GM12878 (cell line): ENCODE data around the gene IGLL5. TPM values are rescaled to one million over a fixed set of nuclear protein-coding genes. Genes with fewer than 3 reads are reported as not detected.

Source experiments
- ATAC-seq: fragments of 200-7000 bp; cut with Tn5 transposase; 3 replicates; pipeline ENCODE4 v1.9.1; 2020; ENCODE audit warnings: mild to moderate bottlenecking, moderate library complexity
- BruUV-seq: library from RNA; stranded (reverse); fragments of 400-500 nt; replicated peaks from 2 replicates; lab custom pipeline; 2021; lab: Mats Ljungman, UMichigan
- CTCF ChIA-PET: fragments of 300-600 bp; sonication (Branson Sonifier 250); formaldehyde crosslinking; extraction: SDS; loops from one replicate; lab custom pipeline; 2021; ENCODE audit warnings: inconsistent platforms; lab: Yijun Ruan, JAX
- POLR2A ChIA-PET: fragments of 350-600 bp; formaldehyde crosslinking; extraction: SDS; loops from one replicate; lab custom pipeline; 2021; ENCODE audit warnings: inconsistent platforms; lab: Charles Lee
- RAD21 ChIA-PET: fragments of 300-600 bp; sonication (Branson Sonifier 250); formaldehyde crosslinking; loops from one replicate; lab custom pipeline; 2023; ENCODE audit warnings: antibody characterized with exemption; ENCODE audit not compliant: unreplicated experiment; lab: Charles Lee
- SMC1A ChIA-PET: fragments of 300-600 bp; sonication (Branson Sonifier 250); formaldehyde crosslinking; loops from one replicate; lab custom pipeline; 2023; ENCODE audit not compliant: unreplicated experiment, uncharacterized antibody; lab: Charles Lee
- DNase-seq: peaks from one replicate; pipeline ENCODE4 v3.0.0-alpha.2; 2011; ENCODE audit warnings: low read depth, low spot score
- FAIRE-seq: peaks from 3 replicates; lab custom pipeline; 2011; peaks lifted over from hg19 to GRCh38; lab: Jason Lieb, UNC
- H2AFZ ChIP-seq: 2 replicates; pipeline ENCODE4 v1.6.0; 2011; ENCODE audit warnings: low read depth, low read length, control low read depth; ENCODE audit not compliant: control insufficient read depth
- H3K27ac ChIP-seq: 2 replicates; pipeline ENCODE4 v1.5.1; 2011; ENCODE audit warnings: control low read depth; ENCODE audit not compliant: control insufficient read depth, insufficient read depth
- H3K27me3 ChIP-seq, 2 experiments: replicated peaks in 1 of 2; 2 replicates each; pipeline versions ENCODE4 v1.6.0 to v1.6.1; 2011; ENCODE audit warnings: low read length in 1 of 2; ENCODE audit not compliant: control insufficient read depth in 2 of 2, insufficient read depth in 2 of 2
- H3K36me3 ChIP-seq, 2 experiments: 2 replicates each; pipeline ENCODE4 v1.5.1; 2011; ENCODE audit warnings: low read length in 1 of 2; ENCODE audit not compliant: control insufficient read depth in 2 of 2, insufficient read depth in 2 of 2
- H3K4me1 ChIP-seq: 2 replicates; pipeline ENCODE4 v1.6.1; 2011; ENCODE audit warnings: mild to moderate bottlenecking, low read length, moderate library complexity, mixed read lengths; ENCODE audit not compliant: control insufficient read depth, insufficient read depth
- H3K4me2 ChIP-seq: 2 replicates; pipeline ENCODE4 v1.6.0; 2011; ENCODE audit warnings: control low read depth; ENCODE audit not compliant: control insufficient read depth, insufficient read depth
- H3K4me3 ChIP-seq: fragments of 200-600 bp; sonication (generic); 2 replicates; pipeline ENCODE4 v1.5.1; 2016
- H3K79me2 ChIP-seq: 2 replicates; pipeline ENCODE4 v1.6.0; 2011; ENCODE audit warnings: low read length; ENCODE audit not compliant: control insufficient read depth, insufficient read depth
- H3K9ac ChIP-seq: 2 replicates; pipeline ENCODE4 v1.8.0; 2011; ENCODE audit warnings: low read length, control low read depth, mixed read lengths; ENCODE audit not compliant: control insufficient read depth, insufficient read depth
- H3K9me3 ChIP-seq: replicated peaks from 3 replicates; pipeline ENCODE4 v1.5.1; 2011; ENCODE audit warnings: mild to moderate bottlenecking, low read length; ENCODE audit not compliant: control insufficient read depth, insufficient read depth
- H4K20me1 ChIP-seq: 2 replicates; pipeline ENCODE4 v1.6.0; 2011; ENCODE audit not compliant: control insufficient read depth, insufficient read depth
- ATF2 ChIP-seq: IDR thresholded peaks from 2 replicates; pipeline ENCODE4 v1.6.1; 2012; ENCODE audit warnings: low read length, inconsistent platforms
- ATF3 ChIP-seq: IDR thresholded peaks from 2 replicates; pipeline ENCODE4 v1.6.1; 2011; ENCODE audit warnings: low read depth, mild to moderate bottlenecking, low read length, moderate library complexity, borderline replicate concordance; ENCODE audit errors: extremely low read depth
- DPF2 ChIP-seq: fragments of 450-650 bp; IDR thresholded peaks from 2 replicates; pipeline ENCODE4 v1.6.1; 2017; ENCODE audit warnings: mild to moderate bottlenecking
- IKZF2 ChIP-seq, 2 experiments: fragments of 450-650 bp; IDR thresholded peaks; 2 replicates each; pipeline ENCODE4 v1.6.1; 2017; ENCODE audit warnings: mild to moderate bottlenecking in 2 of 2, moderate library complexity in 2 of 2
- JUNB ChIP-seq: IDR thresholded peaks from 2 replicates; pipeline ENCODE4 v1.6.1; 2016; ENCODE audit warnings: antibody characterized with exemption, mild to moderate bottlenecking
- JUND ChIP-seq: IDR thresholded peaks from 2 replicates; pipeline ENCODE4 v1.6.1; 2012; ENCODE audit warnings: low read depth, mild to moderate bottlenecking, low read length, improper control_type of control experiment, moderate library complexity
- MYB ChIP-seq: fragments of 150-350 bp; IDR thresholded peaks from 2 replicates; pipeline ENCODE4 v1.6.1; 2014; ENCODE audit warnings: mild to moderate bottlenecking, low read depth, low read length, borderline replicate concordance
- NBN ChIP-seq: fragments of 450-650 bp; IDR thresholded peaks from 2 replicates; pipeline ENCODE4 v1.6.1; 2016
- NR2F1 ChIP-seq: fragments of 450-650 bp; conservative IDR thresholded peaks from 2 replicates; pipeline ENCODE4 v1.6.1; 2017; ENCODE audit warnings: mild to moderate bottlenecking
- NRF1 ChIP-seq: conservative IDR thresholded peaks from 2 replicates; pipeline ENCODE4 v1.6.1; 2011; ENCODE audit warnings: mild to moderate bottlenecking, low read depth, low read length, improper control_type of control experiment
- POLR2A ChIP-seq: IDR thresholded peaks from 2 replicates; pipeline ENCODE4 v1.6.1; 2011; ENCODE audit warnings: low read depth, mild to moderate bottlenecking, low read length
- POLR2AphosphoS2 ChIP-seq: IDR thresholded peaks from 2 replicates; pipeline ENCODE4 v1.6.1; 2011; ENCODE audit warnings: low read depth, mild to moderate bottlenecking, low read length, improper control_type of control experiment, moderate library complexity
- RELA ChIP-seq: fragments of 450-650 bp; IDR thresholded peaks from 2 replicates; pipeline ENCODE4 v1.8.0; 2014; ENCODE audit warnings: borderline replicate concordance; ENCODE audit not compliant: partially characterized antibody
- RELB ChIP-seq: fragments of 450-650 bp; IDR thresholded peaks from 2 replicates; pipeline ENCODE4 v1.6.1; 2017; ENCODE audit warnings: low read depth, mild to moderate bottlenecking, moderate library complexity
- SMAD5 ChIP-seq: IDR thresholded peaks from 2 replicates; pipeline ENCODE4 v1.6.1; 2016; ENCODE audit warnings: antibody characterized with exemption, low read depth
- SREBF2 ChIP-seq: IDR thresholded peaks from 2 replicates; pipeline ENCODE4 v1.6.1; 2012; ENCODE audit warnings: mild to moderate bottlenecking, low read length
- STAT3 ChIP-seq: IDR thresholded peaks from 2 replicates; pipeline ENCODE4 v1.6.1; 2011; ENCODE audit warnings: low read depth, low read length, improper control_type of control experiment
- SUZ12 ChIP-seq: fragments of 200-600 bp; sonication (generic); IDR thresholded peaks from one replicate; pipeline ENCODE4 v1.6.1; 2018; ENCODE audit warnings: antibody characterized with exemption, mild to moderate bottlenecking; ENCODE audit not compliant: unreplicated experiment
- TCF12 ChIP-seq: IDR thresholded peaks from 2 replicates; pipeline ENCODE4 v1.6.1; 2011; ENCODE audit warnings: low read depth, mild to moderate bottlenecking, low read length
- WGBS: methylation state at CpG from one replicate; pipeline ENCODE4 v1.1.6; 2016; ENCODE audit warnings: low lambda C conversion rate; ENCODE audit not compliant: insufficient replicate concordance, insufficient coverage; ENCODE audit errors: missing lambda C conversion rate; 5-methylcytosine and 5-hydroxymethylcytosine counted together
- in situ Hi-C: fragments of 300-500 bp; cut with MboI; formaldehyde crosslinking; loops from 9 replicates; pipeline ENCODE4 v1.14.3; 2018; ENCODE audit warnings: mixed read lengths
- intact Hi-C: fragments of 100-400 bp; cut with micrococcal nuclease; formaldehyde crosslinking; loops from one replicate; pipeline ENCODE4 v1.14.2; 2022; ENCODE audit not compliant: unreplicated experiment
- polyA plus RNA-seq, 11 experiments: library from polyadenylated mRNA; depleted of rRNA in 4 of 11; unstranded in 6 of 11; stranded (reverse) in 5 of 11; fragments of >200 nt; fragmentation: Nextera tagmentation in 4 of 11; fragmentation: Illumina TruSeq in 1 of 11; extraction: Ambion mirVana in 4 of 11; extraction: Trizol in 1 of 11; gene quantifications; 1 replicate in 1 of 11; 2 replicates in 10 of 11; pipeline versions ENCODE4 v1.2.1 to v1.2.3, GENCODE V29; 2011 to 2016; ENCODE audit warnings: inconsistent platforms in 2 of 11, missing spikeins in 2 of 11, low read depth in 1 of 11
- total RNA-seq, 4 experiments: library from RNA; depleted of rRNA in 3 of 4; stranded (reverse); fragments of >200 nt in 3 of 4; fragmentation: Illumina TruSeq in 1 of 4; extraction: Trizol in 1 of 4; gene quantifications; 2 replicates each; pipeline versions ENCODE4 v1.2.1 to v1.2.3, GENCODE V29; 2013 to 2021
- TF ChIP-seq, protein P1 (sequence below): fragments of 450-650 bp; IDR thresholded peaks from 2 replicates; pipeline ENCODE4 v1.6.1; 2016; ENCODE audit warnings: mild to moderate bottlenecking

The IGLL5 gene
- total and polyA plus RNA-seq, 10 of the 15 experiments (the other 5 are each of a cell fraction or from before 2014, with no cell fraction given) = not detected

GRCh38 chr22:22928666-22929380 lies 41.2 kb downstream of the IGLL5 start:
- BruUV-seq = TSS peak; percentile 88
- no peaks in the 10 kb centered on the region for H3K27me3 ChIP-seq
- H3K9me3 ChIP-seq = no peaks in the 10 kb centered on the region
- H3K4me2 ChIP-seq = peak overlapping the region; percentile 94
- ChIA-PET RAD21 (interaction anchor here (0.6 to 8.6 kb wide), 20 partner anchors 8 to 887 kb away, joined by 3 to 145 read pairs (median 4); no protein-coding TSS in a partner anchor), CTCF (interaction anchor here (0.5 to 21.7 kb wide), 15 partner anchors 9 to 829 kb away, joined by 3 to 551 read pairs (median 4); no protein-coding TSS in a partner anchor), SMC1A (interaction anchor here (0.8 to 6.8 kb wide), 16 partner anchors 11 to 772 kb away, joined by 3 to 61 read pairs (median 8); no protein-coding TSS in a partner anchor), POLR2A (interaction anchor here (0.8 to 10.1 kb wide), 13 partner anchors 8 to 885 kb away, joined by 4 to 153 read pairs (median 5); no protein-coding TSS in a partner anchor)
- in situ Hi-C loops (no loop called here), intact Hi-C loops (loop anchor here (1.0 kb wide), 1 partner anchor 27 kb away; no protein-coding TSS in a partner anchor)
- DNase-seq (peak; percentile 99), ATAC-seq (peak; percentile 87), FAIRE-seq (peak; percentile 59)
- H3K27ac ChIP-seq = peak overlapping the region; percentile 99
- no peak overlapping the region for H2AFZ ChIP-seq
- peaks cover 39% of the 10 kb centered on the region for H3K79me2 ChIP-seq
- H3K4me3 ChIP-seq = peak overlapping the region; percentile 14; the same call in 1 of the 2 replicates
- no peaks in the 10 kb centered on the region for H3K36me3 ChIP-seq
- 9% methylated on average over 11 of the region's 11 CpGs for WGBS
- H3K9ac ChIP-seq = peak overlapping the region; percentile 85
- H4K20me1 ChIP-seq = no peaks in the 10 kb centered on the region
- H3K4me1 ChIP-seq = peaks cover 81% of the 10 kb centered on the region
- TF ChIP-seq IKZF2 (IDR thresholded peaks at IDR 0.05) (peak; percentile 96 to 98), SREBF2 (no peak), NBN (peak; percentile 98), RELA (peak; percentile 94), DPF2 (peak; percentile 84; the same call in 1 of the 2 replicates), ATF3 (no peak), SUZ12 (no peak), ATF2 (no peak), JUNB (peak; percentile 65; the same call in 1 of the 2 replicates), POLR2A (peak; percentile 88), STAT3 (no peak), POLR2AphosphoS2 (peak; percentile 27; the same call in 1 of the 2 replicates), TCF12 (peak; percentile 74), NR2F1 (peak; percentile 87), JUND (peak; percentile 58; the same call in 1 of the 2 replicates), RELB (peak; percentile 90), NRF1 (no peak), SMAD5 (peak; percentile 63), MYB (no peak)
- TF ChIP-seq, protein P1, sequence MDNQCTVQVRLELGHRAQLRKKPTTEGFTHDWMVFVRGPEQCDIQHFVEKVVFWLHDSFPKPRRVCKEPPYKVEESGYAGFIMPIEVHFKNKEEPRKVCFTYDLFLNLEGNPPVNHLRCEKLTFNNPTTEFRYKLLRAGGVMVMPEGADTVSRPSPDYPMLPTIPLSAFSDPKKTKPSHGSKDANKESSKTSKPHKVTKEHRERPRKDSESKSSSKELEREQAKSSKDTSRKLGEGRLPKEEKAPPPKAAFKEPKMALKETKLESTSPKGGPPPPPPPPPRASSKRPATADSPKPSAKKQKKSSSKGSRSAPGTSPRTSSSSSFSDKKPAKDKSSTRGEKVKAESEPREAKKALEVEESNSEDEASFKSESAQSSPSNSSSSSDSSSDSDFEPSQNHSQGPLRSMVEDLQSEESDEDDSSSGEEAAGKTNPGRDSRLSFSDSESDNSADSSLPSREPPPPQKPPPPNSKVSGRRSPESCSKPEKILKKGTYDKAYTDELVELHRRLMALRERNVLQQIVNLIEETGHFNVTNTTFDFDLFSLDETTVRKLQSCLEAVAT = 0 out of 2 replicates have a peak, but pooled peaks have one; percentile 76
